HepG2 (cell line): ENCODE measurements around the gene CLDN7. TPM values are rescaled to one million over a fixed set of nuclear protein-coding genes. Genes with fewer than 3 reads are reported as not detected.

Experiments
- ATAC-seq: fragments of 200-7000 bp; cut with Tn5 transposase; 3 replicates; pipeline ENCODE4 v1.9.1; 2020; ENCODE audit warnings: mild to moderate bottlenecking, moderate library complexity
- BruUV-seq: library from RNA; stranded (reverse); fragments of 400-500 nt; replicated peaks from 2 replicates; lab custom pipeline; 2021; lab: Mats Ljungman, UMichigan
- CTCF ChIA-PET: fragments of 300-600 bp; formaldehyde crosslinking; extraction: SDS; loops from one replicate; lab custom pipeline; 2021; ENCODE audit warnings: low total read pairs, inconsistent platforms, low intra/inter-chr PET ratio; lab: Yijun Ruan, JAX
- POLR2A ChIA-PET: fragments of 350-600 bp; sonication (Branson Sonifier 250); formaldehyde crosslinking; loops from one replicate; lab custom pipeline; 2020; ENCODE audit warnings: antibody characterized with exemption, inconsistent platforms; lab: Yijun Ruan, JAX
- DNase-seq: peaks from one replicate; pipeline ENCODE4 v3.0.0-alpha.2; 2015; ENCODE audit warnings: low spot score
- FAIRE-seq: peaks from 3 replicates; lab custom pipeline; 2011; peaks lifted over from hg19 to GRCh38; lab: Jason Lieb, UNC
- H2AFZ ChIP-seq: one replicate; pipeline ENCODE4 v1.6.1; 2011; ENCODE audit warnings: low read length, inconsistent platforms
- H3K27ac ChIP-seq: fragments of 300-600 bp; 3 replicates; pipeline ENCODE4 v1.8.0; 2011; ENCODE audit warnings: mixed run types, mild to moderate bottlenecking, mixed read lengths, low read length, inconsistent platforms; ENCODE audit not compliant: insufficient read depth; ENCODE audit errors: extremely low read length
- H3K27me3 ChIP-seq, 2 experiments: fragments of 200-600 bp in 1 of 2; 2 replicates in 1 of 2; 3 replicates in 1 of 2; pipeline versions ENCODE4 v1.6.0 to v1.8.0; 2011; ENCODE audit warnings: low read length in 2 of 2, mild to moderate bottlenecking in 2 of 2, moderate library complexity in 2 of 2, inconsistent platforms in 1 of 2; ENCODE audit not compliant: insufficient read depth in 2 of 2, control insufficient read depth in 1 of 2
- H3K36me3 ChIP-seq, 2 experiments: fragments of 200-600 bp in 1 of 2; replicated peaks in 1 of 2; 2 replicates in 1 of 2; 3 replicates in 1 of 2; pipeline versions ENCODE4 v1.5.1 to v1.8.0; 2011; ENCODE audit warnings: low read length in 2 of 2, inconsistent platforms in 1 of 2; ENCODE audit not compliant: insufficient read depth in 2 of 2, control insufficient read depth in 1 of 2
- H3K4me1 ChIP-seq: 2 replicates; pipeline ENCODE4 v1.5.1; 2012; ENCODE audit warnings: low read length, inconsistent platforms; ENCODE audit not compliant: insufficient read depth
- H3K4me2 ChIP-seq: 2 replicates; pipeline ENCODE4 v1.6.0; 2011; ENCODE audit warnings: low read depth, low read length, inconsistent platforms
- H3K4me3 ChIP-seq, 3 experiments: fragments of 200-600 bp in 1 of 3; sonication (generic), shearing (Covaris generic) in 1 of 3; replicated peaks in 1 of 3; 2 replicates each; pipeline ENCODE4 v1.5.1; 2011 to 2016; ENCODE audit warnings: low read length in 3 of 3, inconsistent platforms in 2 of 3, low read depth in 2 of 3, mild to moderate bottlenecking in 2 of 3, control low read depth in 1 of 3, mixed read lengths in 1 of 3; ENCODE audit not compliant: insufficient read depth in 1 of 3
- H3K79me2 ChIP-seq: one replicate; pipeline ENCODE4 v1.6.1; 2011; ENCODE audit warnings: low read length, inconsistent platforms; ENCODE audit not compliant: insufficient read depth
- H3K9ac ChIP-seq: 2 replicates; pipeline ENCODE4 v1.6.0; 2011; ENCODE audit warnings: mild to moderate bottlenecking, low read depth, low read length, inconsistent platforms; ENCODE audit not compliant: insufficient read depth
- H3K9me3 ChIP-seq: 2 replicates; pipeline ENCODE4 v1.5.1; 2012; ENCODE audit warnings: mild to moderate bottlenecking, low read length
- H4K20me1 ChIP-seq: 2 replicates; pipeline ENCODE4 v1.6.0; 2011; ENCODE audit warnings: inconsistent platforms, mild to moderate bottlenecking, low read length, moderate library complexity; ENCODE audit not compliant: insufficient read depth
- AHDC1 ChIP-seq: sonication (generic); formaldehyde crosslinking; IDR thresholded peaks from 2 replicates; pipeline ENCODE4 v1.5.1; 2020; ENCODE audit warnings: mild to moderate bottlenecking, missing genetic modification reagents, borderline replicate concordance
- ARNTL ChIP-seq: sonication (generic); formaldehyde crosslinking; IDR thresholded peaks from 2 replicates; pipeline ENCODE4 v1.4.0; 2020; ENCODE audit warnings: mild to moderate bottlenecking, missing genetic modification reagents
- BCL6 ChIP-seq: IDR thresholded peaks from 2 replicates; pipeline ENCODE4 v1.6.1; 2016; ENCODE audit warnings: missing genetic modification reagents, missing compliant biosample characterization
- NFKBIZ ChIP-seq: IDR thresholded peaks from 2 replicates; pipeline ENCODE4 v1.6.1; 2018; ENCODE audit warnings: missing genetic modification reagents, missing compliant biosample characterization
- RBAK ChIP-seq: sonication (generic); formaldehyde crosslinking; IDR thresholded peaks from 2 replicates; pipeline ENCODE4 v1.5.1; 2020; ENCODE audit warnings: mild to moderate bottlenecking, missing genetic modification reagents
- RNF219 ChIP-seq: sonication (generic); formaldehyde crosslinking; IDR thresholded peaks from 2 replicates; pipeline ENCODE4 v1.5.0; 2020; ENCODE audit warnings: mild to moderate bottlenecking, missing genetic modification reagents
- ZBTB4 ChIP-seq: sonication (generic); formaldehyde crosslinking; IDR thresholded peaks from 2 replicates; pipeline ENCODE4 v1.4.0; 2020; ENCODE audit warnings: missing genetic modification reagents, mild to moderate bottlenecking, borderline replicate concordance
- ZNF749 ChIP-seq: sonication (generic); formaldehyde crosslinking; IDR thresholded peaks from 2 replicates; pipeline ENCODE4 v1.8.0; 2022; ENCODE audit warnings: mild to moderate bottlenecking, missing genetic modification reagents, moderate library complexity, borderline replicate concordance
- ZNF777 ChIP-seq: sonication (generic); formaldehyde crosslinking; IDR thresholded peaks from 2 replicates; pipeline ENCODE4 v1.4.0; 2020; ENCODE audit warnings: missing genetic modification reagents
- WGBS: methylation state at CpG from one replicate; pipeline ENCODE4 v1.1.6; 2017; ENCODE audit warnings: low lambda C conversion rate; 5-methylcytosine and 5-hydroxymethylcytosine counted together
- in situ Hi-C: cut with HindIII; loops from 2 replicates; pipeline ENCODE4 v1.10.0; 2017; ENCODE audit warnings: low pct_unique_long_range_greater_than_20kb; ENCODE audit not compliant: extremely low pct_ligation_motif_present
- intact Hi-C: fragments of 100-400 bp; cut with micrococcal nuclease; formaldehyde crosslinking; loops from one replicate; pipeline ENCODE4 v1.10.0; 2022; ENCODE audit not compliant: unreplicated experiment
- polyA plus RNA-seq, 8 experiments: library from polyadenylated mRNA; depleted of rRNA in 3 of 8; stranded (reverse) in 7 of 8; unstranded in 1 of 8; fragments of >200 nt; fragmentation: Illumina TruSeq in 4 of 8; extraction: Trizol in 4 of 8; gene quantifications; 2 replicates each; pipeline versions ENCODE4 v1.2.1 to v1.2.3, GENCODE V29; 2011 to 2016; ENCODE audit warnings: low read depth in 4 of 8, missing spikeins in 1 of 8, mixed read lengths in 1 of 8; ENCODE audit not compliant: insufficient read depth in 1 of 8
- total RNA-seq, 5 experiments: library from RNA; depleted of rRNA; stranded (reverse); fragments of >200 nt; fragmentation: Illumina TruSeq; extraction: Trizol; gene quantifications; 2 replicates each; pipeline ENCODE4 v1.2.3, GENCODE V29; 2016; ENCODE audit warnings: low read depth in 1 of 5

Gene CLDN7
- total and polyA plus RNA-seq, 2 of the 13 experiments (the other 11 are each of a cell fraction or from before 2014, with no cell fraction given) = not detected

GRCh38 chr17:7295230-7296180, 33.2 kb upstream of the CLDN7 start:
- Histone ChIP-seq H3K27me3 (peaks cover 2 to 11% of the 10 kb centered on the region in 2 experiments; a peak in 2 of 5 replicates), H3K36me3 (no peaks in the 10 kb centered on the region), H2AFZ (no peak overlapping the region), H3K4me3 (no peak overlapping the region), H3K4me1 (peaks cover 41% of the 10 kb centered on the region), H3K27ac (no peak overlapping the region), H3K79me2 (no peaks in the 10 kb centered on the region), H4K20me1 (no peaks in the 10 kb centered on the region), H3K4me2 (peak overlapping the region; percentile 88), H3K9ac (no peak overlapping the region), H3K9me3 (no peaks in the 10 kb centered on the region)
- DNase-seq (no peak), FAIRE-seq (no peak), ATAC-seq (no peak)
- CTCF ChIA-PET = interaction anchor here (1.1 to 2.6 kb wide), 5 partner anchors 15 to 75 kb away, joined by 4 to 43 read pairs (median 6); partner anchors contain the start of genes ELP5 and SLC2A4
- WGBS = 91% methylated on average over 40 of the region's 42 CpGs
- POLR2A ChIA-PET = interaction anchor here (0.6 to 1.9 kb wide), 9 partner anchors 14 to 250 kb away, joined by 3 to 22 read pairs (median 6); partner anchors contain the start of genes GABARAP, NEURL4 and SLC2A4
- TF ChIP-seq ARNTL (CRISPR knock-in tag) (no peak), ZNF777 (CRISPR knock-in tag) (no peak), BCL6 (no peak), ZNF749 (no peak), AHDC1 (CRISPR knock-in tag) (0 out of 2 replicates have a peak, but pooled peaks have one; percentile 6), NFKBIZ (CRISPR knock-in tag) (no peak), RBAK (no peak), ZBTB4 (CRISPR knock-in tag) (0 out of 2 replicates have a peak, but pooled peaks have one; percentile 38), RNF219 (no peak)
- in situ Hi-C loops = no loop called here
- intact Hi-C loops = loop anchor here (1.0 kb wide), 1 partner anchor 15 kb away; no protein-coding TSS in a partner anchor
- BruUV-seq = no TSS peak
